Left kidney (tissue), 2 donors: ENCODE data around the gene FAM90A1. TPM values are rescaled to one million over a fixed set of nuclear protein-coding genes. Genes with fewer than 3 reads are reported as not detected.
"Not testable (repeated sequence)": the region's sequence is repeated elsewhere in the genome, so short reads cannot be mapped to it uniquely, and the experiment has no call there.

Experiments used
- DNase-seq: peaks from one replicate; pipeline ENCODE4 v3.0.0-alpha.2; 2013
- polyA plus RNA-seq: library from polyadenylated mRNA; unstranded; fragments of 120-200 nt; gene quantifications from one replicate; pipeline ENCODE4 v1.2.1, GENCODE V29; 2013; ENCODE audit not compliant: insufficient read length

FAM90A1 gene
- polyA plus RNA-seq, 1 donor, result 3.8 TPM

GRCh38 chr12:8172911-8173310 lies 54.5 kb downstream of the FAM90A1 start:
- not testable (repeated sequence) for DNase-seq

Other genes starting within 250 kb of the FAM90A1 start
- 25.9 TPM for gene FOXJ2, start 194.9 kb downstream of the FAM90A1 start, polyA plus RNA-seq
- 3.6 TPM for gene C3AR1, start 161.3 kb downstream of the FAM90A1 start, polyA plus RNA-seq
- gene NECAP1, start 145.3 kb downstream of the FAM90A1 start, polyA plus RNA-seq, result 37.1 TPM
- 3.5 TPM for gene CLEC4A, start 104.0 kb downstream of the FAM90A1 start, polyA plus RNA-seq
- gene ZNF705A, start 70.6 kb downstream of the FAM90A1 start, polyA plus RNA-seq, result not detected
- gene CLEC6A, start 228.3 kb upstream of the FAM90A1 start, polyA plus RNA-seq, result 0.27 TPM